Upper lobe of left lung (tissue), 4 donors: ENCODE results near the gene TRAPPC10.

Source experiments
- CTCF ChIP-seq, 6 experiments: fragments of 450-650 bp in 4 of 6; fragments of 200-600 bp in 2 of 6; sonication (generic) in 2 of 6; IDR thresholded peaks; one replicate each; pipeline ENCODE4 v1.5.1; 2016 to 2019; ENCODE audit warnings: antibody characterized with exemption in 6 of 6
- POLR2AphosphoS5 ChIP-seq, 2 donors: sonication (generic); formaldehyde crosslinking; IDR thresholded peaks; one replicate each; pipeline ENCODE4 v1.5.1; 2017; ENCODE audit warnings: antibody characterized with exemption in 2 of 2

DNA sequence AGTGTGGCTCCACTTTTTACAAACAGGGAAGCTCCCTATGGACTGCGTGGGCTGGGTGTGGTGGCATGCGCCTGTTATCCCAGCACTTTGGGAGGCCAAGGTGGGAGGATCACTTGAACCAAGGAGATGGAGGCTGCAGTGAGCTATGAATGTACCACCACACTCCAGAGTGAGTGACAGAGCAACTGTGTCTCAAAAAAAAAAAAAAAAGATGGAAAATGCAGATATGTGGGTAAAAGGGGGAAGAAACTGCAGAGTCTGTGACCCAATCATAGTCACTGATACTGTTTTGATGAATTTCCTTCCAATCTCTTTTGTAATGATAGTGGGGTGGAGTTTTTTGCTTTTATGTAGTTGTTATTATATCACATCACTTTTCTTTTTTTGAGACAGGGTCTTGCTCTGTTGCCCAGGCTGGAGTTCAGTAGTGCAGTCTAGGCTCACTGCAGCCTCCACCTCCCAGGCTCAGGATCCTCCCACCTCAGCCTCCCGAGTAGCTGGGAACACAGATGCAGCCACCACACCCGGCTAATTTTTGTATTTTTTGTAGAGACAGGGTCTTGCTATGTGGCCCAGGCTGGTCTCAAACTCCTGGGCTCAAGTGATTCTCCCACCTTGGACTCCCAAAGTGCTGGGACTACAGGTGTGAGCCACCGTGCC lies 8.7 kb upstream of the TRAPPC10 start:
- TF ChIP-seq CTCF (IDR thresholded peaks at IDR 0.05): no peak
- TF ChIP-seq POLR2AphosphoS5 (IDR thresholded peaks at IDR 0.05): no peak
